ENCODE results near the gene C14orf119.
A peak's percentile ranks its signal among the peaks of the same experiment; 100 is the strongest.

C14orf119 gene

GRCh38 chr14:23068789-23069412, 26.4 kb upstream of the C14orf119 start:
- Histone ChIP-seq H2BK120ac (ENCODE audit: low read depth, low read length) (no peak overlapping the region), H2AFZ (ENCODE audit: low read depth, low read length) (no peak overlapping the region), H3K4me2 (ENCODE audit: low read length, poor library complexity, severe bottlenecking) (peak overlapping the region; percentile 48), H3K4ac (ENCODE audit: low read depth in 1 of 2, low read length in 2 of 2) (no peak overlapping the region), H3K27ac (ENCODE audit: low read length, poor library complexity, severe bottlenecking) (peak overlapping the region; percentile 57), H2BK15ac (ENCODE audit: low read depth, poor library complexity, severe bottlenecking) (no peak overlapping the region), H3K18ac (ENCODE audit: low read depth in 1 of 2, low read length in 2 of 2) (no peak overlapping the region), H2BK12ac (ENCODE audit: low read length in 2 of 2) (no peak overlapping the region), H3K9me3 (ENCODE audit: control insufficient read depth, low read length) (no peaks in the 10 kb centered on the region), H3K23ac (ENCODE audit: low read length in 2 of 2) (no peak overlapping the region), H4K8ac (ENCODE audit: low read length) (peak overlapping the region; percentile 36), H3K4me1 (ENCODE audit: control insufficient read depth, insufficient read depth, low read depth, low read length) (peaks cover 28% of the 10 kb centered on the region), H2BK5ac (ENCODE audit: low read depth, low read length, poor library complexity, severe bottlenecking) (no peak overlapping the region), H3K14ac (ENCODE audit: low read length in 2 of 2) (no peak overlapping the region), H3K36me3 (ENCODE audit: control insufficient read depth in 1 of 2, insufficient read depth in 2 of 2, low read depth in 1 of 2, low read length in 2 of 2) (peaks cover 49 to 78% of the 10 kb centered on the region in 2 experiments), H3K4me3 (ENCODE audit: insufficient read depth in 1 of 2, low read depth in 1 of 2, low read length in 2 of 2) (peak overlapping the region in 1 of 2 experiments; percentile 51), H2AK5ac (ENCODE audit: low read length, severe bottlenecking) (no peak overlapping the region), H4K91ac (ENCODE audit: low read length) (no peak overlapping the region), H3K9ac (ENCODE audit: low read length) (peak overlapping the region; percentile 99), H3K79me1 (replicated peaks; ENCODE audit: low read length, poor library complexity, severe bottlenecking) (peaks cover 6% of the 10 kb centered on the region), H3K27me3 (ENCODE audit: control insufficient read depth in 1 of 2, insufficient read depth in 1 of 2, low read length in 2 of 2) (no peaks in the 10 kb centered on the region)
- DNase-seq = peak; percentile 95
- 23% methylated on average over 8 of the region's 8 CpGs for WGBS

- WGBS = 71% methylated on average over 3 of the region's 4 CpGs
- Histone ChIP-seq H3K4me1 (ENCODE audit: control insufficient read depth, insufficient read depth, low read depth, low read length) (peaks cover 25% of the 10 kb centered on the region), H3K4ac (ENCODE audit: low read depth in 1 of 2, low read length in 2 of 2) (no peak overlapping the region), H3K9ac (ENCODE audit: low read length) (peak overlapping the region; percentile 99), H2BK5ac (ENCODE audit: low read depth, low read length, poor library complexity, severe bottlenecking) (no peak overlapping the region), H2BK15ac (ENCODE audit: low read depth, poor library complexity, severe bottlenecking) (no peak overlapping the region), H2AFZ (ENCODE audit: low read depth, low read length) (no peak overlapping the region), H3K4me2 (ENCODE audit: low read length, poor library complexity, severe bottlenecking) (peak overlapping the region; percentile 29), H2BK120ac (ENCODE audit: low read depth, low read length) (no peak overlapping the region), H3K4me3 (ENCODE audit: insufficient read depth in 1 of 2, low read depth in 1 of 2, low read length in 2 of 2) (peak overlapping the region in 1 of 2 experiments; percentile 50), H3K18ac (ENCODE audit: low read depth in 1 of 2, low read length in 2 of 2) (no peak overlapping the region), H4K8ac (ENCODE audit: low read length) (peak overlapping the region; percentile 36), H3K79me1 (replicated peaks; ENCODE audit: low read length, poor library complexity, severe bottlenecking) (peaks cover 2% of the 10 kb centered on the region), H2AK5ac (ENCODE audit: low read length, severe bottlenecking) (peak overlapping the region; percentile 10), H2BK12ac (ENCODE audit: low read length in 2 of 2) (no peak overlapping the region), H3K36me3 (ENCODE audit: control insufficient read depth in 1 of 2, insufficient read depth in 2 of 2, low read depth in 1 of 2, low read length in 2 of 2) (peaks cover 44 to 78% of the 10 kb centered on the region in 2 experiments), H4K91ac (ENCODE audit: low read length) (no peak overlapping the region), H3K27ac (ENCODE audit: low read length, poor library complexity, severe bottlenecking) (peak overlapping the region; percentile 57), H3K23ac (ENCODE audit: low read length in 2 of 2) (no peak overlapping the region), H3K27me3 (ENCODE audit: control insufficient read depth in 1 of 2, insufficient read depth in 1 of 2, low read length in 2 of 2) (no peaks in the 10 kb centered on the region), H3K14ac (ENCODE audit: low read length in 2 of 2) (no peak overlapping the region), H3K9me3 (ENCODE audit: control insufficient read depth, low read length) (no peaks in the 10 kb centered on the region)
- no peak for DNase-seq
Observed at GRCh38 chr14:23069413-23069806, 25.9 kb upstream of the C14orf119 start.

GRCh38 chr14:23070262-23071129, 24.8 kb upstream of the C14orf119 start:
- DNase-seq = no peak
- H2BK5ac ChIP-seq (ENCODE audit: low read depth, low read length, poor library complexity, severe bottlenecking) = no peak overlapping the region
- H4K91ac ChIP-seq (ENCODE audit: low read length) = no peak overlapping the region
- no peak overlapping the region for H2BK120ac ChIP-seq (ENCODE audit: low read depth, low read length)
- no peak overlapping the region for H4K8ac ChIP-seq (ENCODE audit: low read length)
- H3K79me1 ChIP-seq (replicated peaks; ENCODE audit: low read length, poor library complexity, severe bottlenecking) = peaks cover 3% of the 10 kb centered on the region
- H3K27ac ChIP-seq (ENCODE audit: low read length, poor library complexity, severe bottlenecking) = peak overlapping the region; percentile 87
- no peaks in the 10 kb centered on the region for H3K9me3 ChIP-seq (ENCODE audit: control insufficient read depth, low read length)
- H3K14ac ChIP-seq (ENCODE audit: low read length in 2 of 2) = no peak overlapping the region
- peak overlapping the region; percentile 70 to 97 for H3K4me3 ChIP-seq (ENCODE audit: insufficient read depth in 1 of 2, low read depth in 1 of 2, low read length in 2 of 2)
- H2AFZ ChIP-seq (ENCODE audit: low read depth, low read length) = no peak overlapping the region
- H3K18ac ChIP-seq (ENCODE audit: low read depth in 1 of 2, low read length in 2 of 2) = peak overlapping the region in 1 of 2 experiments; percentile 70
- peak overlapping the region; percentile 99 for H3K9ac ChIP-seq (ENCODE audit: low read length)
- peak overlapping the region; percentile 36 for H2AK5ac ChIP-seq (ENCODE audit: low read length, severe bottlenecking)
- H3K27me3 ChIP-seq (ENCODE audit: control insufficient read depth in 1 of 2, insufficient read depth in 1 of 2, low read length in 2 of 2) = no peaks in the 10 kb centered on the region
- H2BK12ac ChIP-seq (ENCODE audit: low read length in 2 of 2) = no peak overlapping the region
- peaks cover 38 to 78% of the 10 kb centered on the region in 2 experiments for H3K36me3 ChIP-seq (ENCODE audit: control insufficient read depth in 1 of 2, insufficient read depth in 2 of 2, low read depth in 1 of 2, low read length in 2 of 2)
- no peak overlapping the region for H3K23ac ChIP-seq (ENCODE audit: low read length in 2 of 2)
- H2BK15ac ChIP-seq (ENCODE audit: low read depth, poor library complexity, severe bottlenecking) = no peak overlapping the region
- H3K4ac ChIP-seq (ENCODE audit: low read depth in 1 of 2, low read length in 2 of 2) = peak overlapping the region in 1 of 2 experiments; percentile 54
- H3K4me2 ChIP-seq (ENCODE audit: low read length, poor library complexity, severe bottlenecking) = peak overlapping the region; percentile 95
- H3K4me1 ChIP-seq (ENCODE audit: control insufficient read depth, insufficient read depth, low read depth, low read length) = peaks cover 25% of the 10 kb centered on the region
- under 1% methylated on average over 5 of the region's 10 CpGs for WGBS
